Stimulated activated CD4-positive, alpha-beta T cell treated with anti-CD3 and anti-CD28 coated beads, TNF-alpha, amount 100 ng/mL, for 24 hours (primary cell): ENCODE data around the gene TTLL6.
"Not testable (repeated sequence)": the region's sequence is repeated elsewhere in the genome, so short reads cannot be mapped to it uniquely, and the experiment has no call there.

Experiments used
- DNase-seq, 3 experiments: peaks; one replicate each; pipeline ENCODE4 v3.0.0-alpha.2; 2020; ENCODE audit warnings: low read depth in 3 of 3

TTLL6 gene

GRCh38 chr17:48816774-48817590 is at the start of gene TTLL6:
Gene TTLL6 (minus strand): TSS chr17:48817229. CDS start chr17:48817072, 157 bp downstream.
- peak; percentile 60 to 73 (median 63) for DNase-seq

DNA sequence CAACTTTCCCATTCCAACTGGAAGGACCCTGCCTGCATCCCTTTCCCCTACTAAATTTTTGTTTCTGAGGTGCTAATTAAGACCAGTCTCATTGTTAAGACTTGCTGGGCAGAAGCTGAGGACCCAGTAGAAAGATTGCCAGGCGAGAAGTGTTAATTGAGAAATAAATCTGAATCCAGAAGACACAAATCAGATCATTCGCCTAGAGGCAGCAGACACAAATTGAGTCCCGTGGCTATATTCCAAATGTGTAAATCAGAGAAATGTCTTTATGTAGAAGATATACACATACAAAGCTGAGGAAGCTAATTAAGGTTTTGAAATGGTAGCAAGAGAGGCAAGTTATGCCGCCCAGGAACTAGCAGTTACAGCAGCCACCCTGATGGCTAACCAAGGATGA is 43.4 kb upstream of the TTLL6 start:
- DNase-seq: no peak

DNA sequence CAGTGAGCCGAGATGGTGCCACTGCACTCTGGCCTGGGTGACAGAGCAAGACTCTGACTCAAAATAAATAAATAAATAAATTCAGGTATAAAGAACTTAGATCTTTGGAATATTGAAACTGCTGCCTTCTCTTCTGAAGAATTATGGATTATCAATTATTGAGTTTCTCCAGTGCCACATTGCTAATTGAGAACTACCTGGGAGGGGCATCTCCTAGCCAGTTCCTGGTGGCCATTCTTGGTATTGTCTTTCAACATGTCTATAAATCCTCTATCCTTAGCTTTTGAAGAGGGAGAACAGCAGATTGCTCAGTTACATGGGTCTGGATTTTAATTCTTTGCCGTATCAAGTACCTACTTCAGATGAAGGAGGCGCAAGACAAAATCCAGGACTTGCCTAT is 43.0 kb upstream of the TTLL6 start:
- no peak for DNase-seq

GRCh38 chr17:48856122-48856821 is 39.2 kb upstream of the TTLL6 start:
- no peak for DNase-seq

DNA sequence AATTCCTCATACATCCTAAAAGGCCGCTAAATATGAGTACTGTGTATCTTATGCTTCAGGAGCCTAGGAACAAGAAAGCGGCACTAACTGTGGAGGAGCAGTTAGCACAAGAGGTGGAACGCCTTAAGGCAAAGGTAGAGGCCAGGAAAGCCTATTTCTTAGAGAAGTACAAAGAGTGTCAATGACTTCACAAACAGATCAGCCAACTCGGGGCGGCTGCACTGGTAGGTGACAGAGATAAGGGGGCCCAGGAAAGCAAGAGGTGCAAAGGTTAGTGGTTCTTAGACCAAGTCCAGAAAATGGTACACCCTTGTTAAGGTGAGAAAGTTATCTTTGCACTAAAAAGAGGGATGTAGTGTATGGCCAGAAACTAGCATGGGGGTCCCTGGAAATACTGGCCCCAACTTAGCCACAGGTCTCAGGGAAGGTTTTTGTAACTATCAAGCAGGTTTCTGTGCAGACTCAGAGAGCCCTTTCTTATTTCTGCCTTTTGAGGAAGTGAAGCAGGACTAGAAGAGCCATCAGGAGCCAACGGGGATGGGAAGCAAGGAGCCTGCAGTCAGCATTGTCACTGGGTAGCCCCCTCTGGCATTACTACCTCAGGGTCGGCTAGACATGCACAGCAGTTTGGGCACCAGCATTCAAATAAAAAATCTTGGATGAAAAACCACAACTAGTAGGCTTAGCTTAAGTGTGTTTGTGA is 37.9 kb upstream of the TTLL6 start:
- no peak for DNase-seq

DNA sequence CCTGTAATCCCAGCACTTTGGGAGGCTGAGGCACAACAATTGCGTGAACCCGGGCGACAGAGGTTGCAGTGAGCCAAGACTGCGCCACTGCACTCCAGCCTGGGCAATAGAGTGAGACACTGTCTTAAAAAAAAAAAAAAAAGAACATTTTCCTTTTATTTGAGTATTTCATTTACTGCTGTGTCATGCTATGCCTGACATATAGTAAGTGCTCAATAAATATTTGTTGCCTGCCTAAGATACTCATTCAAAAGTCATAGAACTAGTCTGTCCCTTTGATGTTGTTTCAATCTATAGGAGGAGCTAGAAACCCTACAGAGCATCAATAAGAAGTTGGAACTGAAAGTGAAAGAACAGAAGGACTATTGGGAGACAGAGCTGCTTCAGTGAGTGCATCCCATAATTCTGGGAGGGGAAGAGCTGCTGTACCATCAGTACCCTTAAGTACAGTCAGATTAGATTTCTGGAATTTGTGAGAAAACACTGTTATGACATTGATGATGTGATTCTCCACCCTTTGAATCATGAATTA is 33.8 kb upstream of the TTLL6 start:
- no peak for DNase-seq

DNA sequence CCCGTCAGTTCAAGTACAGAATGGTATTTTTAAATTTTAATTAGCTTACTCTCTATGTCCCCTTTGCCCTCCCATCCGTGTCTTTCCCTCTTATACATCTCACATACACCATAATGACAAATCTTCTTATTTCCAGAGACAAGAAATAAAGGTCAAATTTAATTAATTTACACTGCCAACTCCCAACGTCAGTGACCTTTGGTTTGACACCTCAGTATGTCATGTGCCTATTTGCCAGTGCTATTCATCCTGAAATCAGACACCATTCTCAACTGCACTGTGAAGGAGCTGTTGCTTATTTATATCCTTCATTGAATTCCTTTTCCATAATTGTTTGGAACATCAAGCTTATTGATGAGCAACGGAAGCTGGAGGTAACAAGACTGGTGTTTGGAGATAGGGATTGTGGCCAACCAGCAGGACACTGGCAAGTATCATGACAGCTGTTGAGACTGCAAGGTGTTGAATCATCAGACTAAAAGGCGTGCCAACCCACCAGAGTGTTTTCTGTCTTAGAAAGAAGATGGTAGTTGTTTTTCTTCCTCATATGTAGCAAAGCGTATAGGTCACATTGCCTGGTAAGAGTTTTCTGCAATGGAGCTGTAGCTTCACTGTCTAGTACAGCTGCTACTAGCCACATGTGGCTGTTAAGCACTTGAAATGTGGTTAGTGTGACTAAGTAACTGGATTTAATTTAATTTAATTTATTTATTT is 26.3 kb upstream of the TTLL6 start:
- DNase-seq: no peak

DNA sequence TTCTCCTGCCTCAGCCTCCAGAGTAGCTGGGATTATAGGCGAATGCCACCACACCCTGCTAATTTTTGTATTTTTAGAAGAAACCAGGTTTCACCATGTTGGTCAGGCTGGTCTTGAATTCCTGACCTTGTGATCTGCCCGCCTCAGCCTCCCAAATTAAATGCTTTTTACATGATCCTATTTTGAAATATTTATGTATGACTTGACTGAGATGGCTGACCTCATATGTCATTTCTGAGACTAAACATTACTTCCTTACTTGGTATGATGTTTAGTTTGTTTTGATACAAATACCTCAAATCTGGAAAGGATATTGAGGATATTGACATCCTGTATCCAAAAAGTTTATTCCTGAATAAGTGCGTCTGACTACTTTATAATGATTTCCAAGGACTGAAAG is 25.7 kb upstream of the TTLL6 start:
- DNase-seq: no peak

GRCh38 chr17:48841395-48841831 is 24.4 kb upstream of the TTLL6 start:
- no peak for DNase-seq

DNA sequence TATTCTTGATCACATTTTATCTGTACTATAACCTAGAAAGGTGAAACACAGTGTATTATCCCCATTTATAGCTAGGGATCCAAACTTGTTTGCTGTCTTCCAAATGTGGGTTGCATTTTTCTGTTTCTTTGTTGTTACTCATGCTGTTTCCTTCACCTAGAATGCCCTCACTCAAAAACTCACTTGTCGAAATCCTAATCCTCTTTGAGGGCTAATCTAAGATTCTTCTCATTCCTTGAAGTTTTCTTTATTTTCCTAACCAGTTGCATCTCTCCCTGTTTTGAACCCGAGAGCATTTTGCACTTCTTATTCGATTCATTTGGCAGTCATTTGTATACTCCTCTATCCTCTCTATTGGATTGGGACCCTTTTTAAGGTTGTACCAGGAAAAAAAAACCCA is 23.4 kb upstream of the TTLL6 start:
- DNase-seq: no peak

DNA sequence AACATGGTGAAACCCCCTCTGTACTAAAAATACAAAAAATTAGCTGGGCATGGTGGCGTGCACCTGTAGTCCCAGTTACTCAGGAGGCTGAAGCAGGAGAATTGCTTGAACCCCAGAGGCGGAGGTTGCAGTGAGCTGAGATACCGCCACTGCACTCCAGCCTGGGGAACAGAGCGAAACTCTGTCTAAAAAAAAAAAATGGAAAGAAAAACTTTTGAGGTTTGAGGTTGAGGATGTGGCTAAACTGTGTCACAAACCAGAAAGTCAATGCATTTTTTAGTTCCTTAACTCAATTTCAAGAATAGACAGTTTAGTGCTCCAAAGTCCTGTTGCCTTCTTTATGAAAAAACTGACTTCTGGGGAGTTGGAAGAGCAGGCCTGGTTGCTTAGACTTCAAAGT is 20.4 kb upstream of the TTLL6 start:
- peak in 1 of 3 experiments; percentile 15 for DNase-seq

- no peak for DNase-seq
These were observed 18.9 kb upstream of the TTLL6 start for GRCh38 chr17:48835971-48836370.

DNA sequence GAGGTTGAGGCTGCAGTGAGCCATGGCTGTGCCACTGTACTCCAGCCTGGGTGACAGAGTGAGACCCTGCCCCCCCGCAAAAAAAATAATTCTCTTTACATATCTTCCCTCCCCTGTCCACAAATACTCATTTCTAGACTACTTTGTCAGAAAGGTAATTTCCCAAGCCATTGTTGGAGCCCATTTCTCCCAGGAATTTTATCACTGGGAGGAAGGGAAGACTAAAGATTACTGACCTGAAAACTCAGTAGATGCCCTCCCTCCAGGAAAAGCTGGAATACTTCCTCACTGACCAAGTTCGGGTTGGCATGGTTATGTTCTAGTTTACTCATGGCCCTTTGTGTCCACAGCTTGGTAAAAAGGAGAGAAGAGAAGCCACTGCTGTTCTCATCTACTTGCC is 17.9 kb upstream of the TTLL6 start:
- DNase-seq: no peak

DNA sequence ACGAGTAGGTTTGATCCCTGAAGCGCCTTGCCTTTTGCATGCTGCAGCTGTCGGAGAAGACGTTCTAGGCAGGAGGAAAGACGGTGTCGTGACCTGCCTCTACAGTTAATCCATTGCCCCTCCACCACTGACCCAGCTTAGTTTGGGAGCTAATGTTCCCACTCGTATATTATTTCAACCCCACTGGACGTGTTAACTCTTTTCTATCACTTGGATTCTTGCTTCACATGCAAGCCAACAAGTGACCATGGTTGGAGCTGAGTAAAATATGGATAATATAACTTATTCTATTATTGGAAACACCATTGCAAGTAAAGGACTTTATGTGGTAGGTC is 14.5 kb upstream of the TTLL6 start:
- DNase-seq: no peak

- DNase-seq: peak; percentile 58 to 88 (median 75)
These were observed 14.0 kb upstream of the TTLL6 start, which contains the start of gene CALCOCO2 for GRCh38 chr17:48830840-48831548. Gene CALCOCO2 (plus strand): TSS chr17:48831035. CDS start chr17:48841708, 10,673 bp downstream.

- no peak for DNase-seq
These were observed 8.7 kb upstream of the TTLL6 start for GRCh38 chr17:48825446-48826381.

GRCh38 chr17:48820936-48821335 is 3.9 kb upstream of the TTLL6 start:
- not testable (repeated sequence) for DNase-seq

DNA sequence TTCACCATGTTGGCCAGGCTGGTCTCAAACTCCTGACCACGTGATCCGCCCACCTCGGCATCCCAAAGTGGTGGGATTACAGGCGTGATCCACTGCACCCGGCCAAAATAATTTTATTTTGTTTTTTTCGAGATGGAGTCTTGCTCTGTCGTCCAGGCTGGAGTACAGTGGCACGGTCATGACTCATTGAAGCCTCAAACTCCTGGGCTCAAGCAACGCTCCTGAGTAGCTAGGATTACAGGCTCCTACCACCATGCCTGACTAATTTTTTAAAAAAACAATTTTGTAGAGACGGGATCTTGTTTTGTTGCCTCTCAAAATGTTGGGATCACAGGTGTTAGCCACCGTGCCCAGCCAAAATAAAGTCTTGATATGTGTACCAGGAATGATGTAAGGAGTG is 2.4 kb upstream of the TTLL6 start:
- no peak for DNase-seq

DNA sequence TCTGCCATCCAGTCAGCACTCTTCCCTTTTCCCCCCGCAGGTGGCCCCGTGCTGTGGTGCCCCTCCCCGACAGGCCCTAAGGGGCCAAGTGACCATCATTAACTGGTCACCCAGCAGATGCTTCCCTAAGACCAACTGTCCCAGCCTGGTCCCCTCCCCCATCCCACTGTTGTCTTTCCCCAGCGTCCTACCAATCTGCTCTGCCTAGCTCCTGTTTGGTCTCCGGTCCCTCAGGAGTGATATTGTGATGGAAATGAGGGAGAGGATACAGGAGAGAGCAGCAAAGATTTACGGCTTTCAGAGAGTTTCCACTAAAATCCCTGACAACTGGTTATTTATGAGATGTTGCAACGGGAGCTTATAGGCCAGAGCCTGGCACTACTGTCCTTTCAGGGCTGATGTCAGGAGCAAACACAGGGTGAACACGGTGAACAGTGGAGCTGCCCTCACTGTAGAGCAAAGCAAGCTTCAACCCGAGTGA is 1.4 kb upstream of the TTLL6 start:
- DNase-seq: no peak

DNA sequence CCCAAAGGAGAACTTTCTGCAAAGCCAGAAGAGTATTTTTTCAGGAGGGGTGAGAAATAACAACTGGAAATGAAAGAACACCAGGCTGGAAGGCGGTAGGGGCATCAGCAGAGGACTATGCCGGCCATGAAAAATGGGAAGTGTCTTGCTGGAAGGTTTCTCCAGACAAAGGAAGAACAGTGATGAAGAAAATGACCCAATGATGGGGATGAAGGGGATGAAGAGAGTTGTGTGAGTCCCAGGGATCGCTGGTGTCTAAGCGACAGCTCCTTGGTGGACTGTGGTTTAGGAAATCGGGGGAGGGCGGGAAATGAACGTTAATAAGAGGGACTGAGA is 623 bp downstream of the TTLL6 start:
- no peak for DNase-seq
